ENCODE results near the gene E2F6.

DNA sequence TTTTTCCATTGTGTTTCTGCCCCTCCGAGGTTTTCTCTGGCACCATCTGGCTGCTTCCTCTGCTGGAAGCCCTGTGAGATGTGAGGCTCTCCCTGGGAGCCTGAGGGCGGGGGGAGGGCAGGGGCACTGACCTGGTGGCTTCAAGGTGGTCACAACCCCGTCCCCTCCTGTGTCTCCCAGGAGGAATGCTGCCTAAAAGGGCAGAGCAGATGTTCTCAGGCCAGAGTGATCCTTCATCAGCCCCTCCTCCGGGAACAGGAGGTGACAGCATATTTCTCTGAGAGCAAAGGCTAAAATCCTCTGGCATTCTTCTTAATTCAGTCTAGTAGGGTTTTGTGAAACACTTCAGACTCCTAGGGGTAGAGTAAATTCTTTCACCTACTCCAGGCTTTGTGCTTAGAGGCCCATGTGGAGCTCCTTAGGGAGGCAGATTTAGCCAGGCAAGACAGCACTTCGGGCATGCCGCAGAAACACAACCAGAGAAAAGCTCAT lies 49.6 kb upstream of the E2F6 start:
- TF ChIP-seq GATA3 (IDR thresholded peaks at IDR 0.05; ENCODE audit: low read depth, low read length) (no peak), GATA2 (IDR thresholded peaks at IDR 0.05; ENCODE audit: low read depth, low read length) (no peak)
